ENCODE data around the gene SELENOF.

DNA sequence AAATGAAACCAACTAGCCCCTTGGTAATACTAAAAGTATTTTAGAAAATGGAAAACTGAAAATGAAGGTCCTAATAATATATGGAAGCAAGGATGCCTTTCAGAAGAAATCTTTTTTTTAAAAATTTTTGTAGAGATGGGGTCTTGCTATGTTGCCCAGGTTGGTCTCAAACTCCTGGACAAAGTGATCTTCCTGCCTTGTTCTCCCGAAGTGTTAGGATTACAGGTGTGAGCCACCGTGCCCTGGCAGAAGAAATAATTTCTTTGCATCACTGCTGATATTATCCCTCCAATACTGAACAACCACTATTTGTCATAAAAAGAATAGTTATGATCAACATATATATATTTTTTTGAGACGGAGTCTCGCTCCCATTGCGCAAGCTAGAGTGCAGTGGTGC is 25.6 kb downstream of the SELENOF start:
- TF ChIP-seq POLR2A (IDR thresholded peaks at IDR 0.05) = no peak
- TF ChIP-seq, protein P1, sequence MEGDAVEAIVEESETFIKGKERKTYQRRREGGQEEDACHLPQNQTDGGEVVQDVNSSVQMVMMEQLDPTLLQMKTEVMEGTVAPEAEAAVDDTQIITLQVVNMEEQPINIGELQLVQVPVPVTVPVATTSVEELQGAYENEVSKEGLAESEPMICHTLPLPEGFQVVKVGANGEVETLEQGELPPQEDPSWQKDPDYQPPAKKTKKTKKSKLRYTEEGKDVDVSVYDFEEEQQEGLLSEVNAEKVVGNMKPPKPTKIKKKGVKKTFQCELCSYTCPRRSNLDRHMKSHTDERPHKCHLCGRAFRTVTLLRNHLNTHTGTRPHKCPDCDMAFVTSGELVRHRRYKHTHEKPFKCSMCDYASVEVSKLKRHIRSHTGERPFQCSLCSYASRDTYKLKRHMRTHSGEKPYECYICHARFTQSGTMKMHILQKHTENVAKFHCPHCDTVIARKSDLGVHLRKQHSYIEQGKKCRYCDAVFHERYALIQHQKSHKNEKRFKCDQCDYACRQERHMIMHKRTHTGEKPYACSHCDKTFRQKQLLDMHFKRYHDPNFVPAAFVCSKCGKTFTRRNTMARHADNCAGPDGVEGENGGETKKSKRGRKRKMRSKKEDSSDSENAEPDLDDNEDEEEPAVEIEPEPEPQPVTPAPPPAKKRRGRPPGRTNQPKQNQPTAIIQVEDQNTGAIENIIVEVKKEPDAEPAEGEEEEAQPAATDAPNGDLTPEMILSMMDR (IDR thresholded peaks at IDR 0.05) = no peak
